GM10248 (cell line): Measurements from ENCODE around the gene CCDC102A.
A peak's percentile ranks its signal among the peaks of the same experiment; 100 is the strongest.

Experiments
- CTCF ChIA-PET: fragments of 300-600 bp; sonication (Branson Sonifier 250); formaldehyde crosslinking; extraction: SDS; loops from one replicate; lab custom pipeline; 2021; ENCODE audit warnings: antibody characterized with exemption; lab: Yijun Ruan, JAX
- POLR2A ChIA-PET: fragments of 350-650 bp; sonication (Branson Sonifier 250); formaldehyde crosslinking; extraction: SDS; loops from one replicate; lab custom pipeline; 2020; ENCODE audit warnings: antibody characterized with exemption; lab: Yijun Ruan, JAX
- DNase-seq: peaks from one replicate; pipeline ENCODE4 v3.0.0; 2012; ENCODE audit errors: extremely low spot score
- CTCF ChIP-seq: IDR thresholded peaks from 2 replicates; pipeline ENCODE4 v1.5.1; 2012; ENCODE audit warnings: mild to moderate bottlenecking, low read depth; ENCODE audit errors: extremely low read depth, missing control alignments, control extremely low read depth

CCDC102A gene

GRCh38 chr16:57527027-57527426, 9.3 kb downstream of the CCDC102A start:
- POLR2A ChIA-PET: no interaction called here
- no peak for DNase-seq
- CTCF ChIA-PET: interaction anchor here (2.1 to 2.8 kb wide), 3 partner anchors 8 to 109 kb away, joined by 4 to 14 read pairs (median 11); no protein-coding TSS in a partner anchor
- TF ChIP-seq CTCF: no peak

- no peak for DNase-seq
- POLR2A ChIA-PET: no interaction called here
- no peak for TF ChIP-seq CTCF
- CTCF ChIA-PET: interaction anchor here (0.9 to 2.8 kb wide), 5 partner anchors 10 to 108 kb away, joined by 3 to 11 read pairs (median 6); no protein-coding TSS in a partner anchor
Measured at GRCh38 chr16:57526498-57526897, 9.9 kb downstream of the CCDC102A start.

GRCh38 chr16:57525761-57526160, 10.6 kb downstream of the CCDC102A start:
- CTCF ChIA-PET: interaction anchor here (0.9 to 2.8 kb wide), 6 partner anchors 9 to 107 kb away, joined by 3 to 11 read pairs (median 4); partner anchors contain the start of gene POLR2C
- no peak for DNase-seq
- POLR2A ChIA-PET: no interaction called here
- no peak for TF ChIP-seq CTCF

GRCh38 chr16:57522960-57523359, 13.4 kb downstream of the CCDC102A start:
- no peak for TF ChIP-seq CTCF
- no peak for DNase-seq
- POLR2A ChIA-PET: interaction anchor here (0.7 kb wide), 1 partner anchor 174 kb away, joined by 5 read pairs; no protein-coding TSS in a partner anchor
- CTCF ChIA-PET: interaction anchor here (0.8 to 2.3 kb wide), 14 partner anchors 9 to 222 kb away, joined by 3 to 18 read pairs (median 5); partner anchors contain the start of gene POLR2C

- peak; percentile 89 for DNase-seq
- peak; percentile 98 for TF ChIP-seq CTCF
- ChIA-PET CTCF (interaction anchor here (0.6 to 6.2 kb wide), 54 partner anchors 8 to 369 kb away, joined by 3 to 85 read pairs (median 4); partner anchors contain the start of genes ADGRG5, ARL2BP, CIAPIN1 and COQ9), POLR2A (interaction anchor here (0.6 kb wide), 1 partner anchor 10 kb away, joined by 4 read pairs; no protein-coding TSS in a partner anchor)
Measured at GRCh38 chr16:57519796-57520360, 16.5 kb downstream of the CCDC102A start.

GRCh38 chr16:57518922-57519321, 17.4 kb downstream of the CCDC102A start:
- DNase-seq: no peak
- ChIA-PET POLR2A (no interaction called here), CTCF (interaction anchor here (0.8 to 6.2 kb wide), 25 partner anchors 9 to 368 kb away, joined by 3 to 85 read pairs (median 11); partner anchors contain the start of genes ADGRG5, DOK4 and POLR2C)
- TF ChIP-seq CTCF: no peak
